Stimulated activated CD4-positive, alpha-beta T cell treated with anti-CD3 and anti-CD28 coated beads, Interleukin-2, amount 100 ng/mL, for 24 hours (primary cell): ENCODE data around the gene PDGFC.
"Not testable (repeated sequence)": the region's sequence is repeated elsewhere in the genome, so short reads cannot be mapped to it uniquely, and the experiment has no call there.

Experiments used
- DNase-seq, 2 donors: peaks; one replicate each; pipeline ENCODE4 v3.0.0-alpha.2; 2020

PDGFC gene

DNA sequence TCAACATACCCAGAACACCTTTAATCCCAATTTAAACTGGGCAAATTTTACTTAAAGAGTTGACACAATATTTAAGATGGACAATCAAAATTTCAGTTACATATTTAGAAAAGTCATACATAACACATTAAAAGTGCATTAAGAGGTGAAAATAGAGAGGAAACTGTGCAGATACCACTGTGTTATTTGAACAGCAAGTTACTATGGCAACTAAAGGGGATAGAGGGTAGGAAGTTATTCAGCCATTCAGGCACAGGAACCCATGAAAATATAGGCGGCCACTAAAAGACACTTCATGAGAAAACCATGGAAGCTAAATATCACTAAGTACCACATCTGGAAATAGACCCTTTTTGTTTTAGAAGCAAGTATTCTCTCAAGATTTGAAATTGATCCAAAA is 75.1 kb downstream of the PDGFC start:
- DNase-seq: no peak

DNA sequence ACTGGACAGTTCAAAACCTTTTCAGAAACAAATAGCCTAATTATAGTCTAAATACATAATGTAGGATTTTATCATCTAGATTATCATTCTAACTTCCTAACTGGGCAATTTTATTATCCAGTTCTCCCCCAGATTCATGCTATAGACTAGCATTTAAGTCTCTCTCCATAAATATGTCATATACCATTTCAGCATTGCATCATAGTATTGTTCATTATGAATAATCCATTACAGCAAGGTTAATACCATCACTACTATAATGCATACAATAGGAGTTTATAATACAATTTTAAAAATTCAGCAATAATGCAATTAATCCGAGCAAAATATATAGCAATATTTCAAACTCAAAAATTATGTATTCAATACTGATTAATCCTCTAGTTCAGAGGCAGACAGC is 77.4 kb downstream of the PDGFC start:
- no peak for DNase-seq

DNA sequence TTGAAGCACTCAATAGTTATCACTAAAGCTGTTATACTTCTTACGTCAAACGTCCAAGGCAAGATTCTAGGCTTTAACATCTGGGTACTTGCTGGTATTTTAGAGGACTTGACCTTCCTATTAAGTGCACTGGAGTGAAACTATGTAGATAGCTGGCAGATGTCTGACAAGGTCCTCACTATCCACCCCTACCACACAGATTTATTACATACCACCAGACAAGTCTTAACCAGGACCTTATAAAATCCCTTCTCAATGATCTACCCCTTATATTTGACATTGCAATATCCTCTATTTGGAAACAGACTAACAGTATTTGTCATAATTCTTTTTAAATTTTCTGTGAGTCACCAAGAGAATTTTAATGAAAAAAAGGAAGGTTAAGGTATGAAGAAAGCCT is 78.8 kb downstream of the PDGFC start:
- DNase-seq: no peak

DNA sequence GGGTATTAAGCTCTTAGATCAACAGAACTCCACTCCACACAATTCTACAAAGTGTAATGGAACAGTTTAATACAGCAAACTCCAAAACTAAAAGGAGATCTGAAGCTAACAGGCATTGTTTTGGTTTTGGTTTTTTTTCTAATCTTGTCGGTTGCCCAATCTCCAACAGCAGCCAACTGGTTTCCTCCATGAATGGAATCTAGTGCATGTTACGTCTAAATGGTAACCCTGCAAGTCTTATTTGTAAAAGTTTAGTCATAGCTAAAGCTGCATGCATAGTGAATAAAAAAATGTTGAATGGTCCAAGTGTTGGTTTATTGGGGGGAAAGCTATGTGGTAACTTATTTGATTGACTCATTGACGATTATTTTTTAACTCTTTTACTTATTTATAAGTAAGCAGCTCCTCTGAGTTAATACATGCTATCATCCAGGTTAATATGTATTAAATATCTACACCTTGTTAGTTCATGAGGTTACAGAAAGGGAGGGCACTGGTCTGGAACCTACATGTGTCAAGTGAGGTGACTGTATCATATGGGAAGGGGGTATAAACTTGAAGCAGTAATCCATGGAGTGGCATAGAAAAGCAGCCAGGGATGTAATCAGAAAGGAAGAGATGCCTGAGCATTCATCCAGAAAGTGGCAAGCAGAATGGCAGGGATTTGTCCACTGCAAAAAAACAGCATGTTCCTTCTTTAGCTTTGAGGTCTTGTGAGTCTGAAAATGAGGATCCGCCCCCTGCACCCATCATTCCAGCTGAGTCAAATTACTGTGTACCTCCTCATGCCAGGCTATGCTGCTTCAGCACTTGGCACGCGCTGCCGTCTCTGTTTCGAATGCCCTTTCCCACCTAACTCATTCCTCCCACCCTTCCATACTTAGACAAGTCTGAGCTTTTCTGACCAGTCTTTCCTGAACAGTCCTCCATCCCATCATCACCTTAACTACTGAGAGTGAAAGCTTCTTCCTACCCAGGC is 81.7 kb downstream of the PDGFC start:
- DNase-seq: no peak

DNA sequence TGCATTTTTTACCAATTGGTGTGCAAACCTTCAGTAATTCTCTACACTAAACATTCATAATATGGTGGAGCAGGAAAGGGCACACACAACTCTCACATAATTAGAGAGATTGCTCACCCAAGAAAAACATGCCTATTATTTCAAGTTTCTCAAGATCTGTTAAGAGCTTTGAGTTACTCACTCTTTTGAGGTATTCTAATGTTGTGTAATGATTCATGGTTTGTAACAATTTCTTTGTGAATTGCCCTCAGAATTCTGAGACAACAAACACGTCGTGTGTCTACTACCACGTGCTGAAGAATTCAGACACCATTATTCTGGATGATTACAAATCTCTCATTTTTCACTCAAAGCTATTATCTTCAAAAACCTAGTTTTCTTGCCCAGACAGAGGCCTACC is 82.8 kb downstream of the PDGFC start:
- DNase-seq: no peak

DNA sequence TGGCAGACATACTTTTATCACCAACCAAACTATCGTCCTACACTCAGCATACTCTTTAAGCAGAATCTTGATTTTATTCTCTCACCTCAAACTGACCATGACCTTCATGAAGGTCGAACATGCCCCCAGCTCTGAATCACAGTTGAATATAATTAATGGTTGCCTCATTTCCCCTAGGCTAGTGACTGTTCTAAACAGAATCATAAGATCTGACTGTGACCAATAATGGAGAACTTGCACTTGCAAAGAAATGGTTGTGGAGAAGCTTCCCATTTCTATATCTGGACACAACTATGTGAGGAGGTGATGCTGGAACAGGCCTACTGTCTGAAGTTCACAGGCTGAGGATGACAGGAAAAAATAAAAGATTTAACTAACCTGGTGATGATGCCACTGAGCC is 85.1 kb downstream of the PDGFC start:
- no peak for DNase-seq

DNA sequence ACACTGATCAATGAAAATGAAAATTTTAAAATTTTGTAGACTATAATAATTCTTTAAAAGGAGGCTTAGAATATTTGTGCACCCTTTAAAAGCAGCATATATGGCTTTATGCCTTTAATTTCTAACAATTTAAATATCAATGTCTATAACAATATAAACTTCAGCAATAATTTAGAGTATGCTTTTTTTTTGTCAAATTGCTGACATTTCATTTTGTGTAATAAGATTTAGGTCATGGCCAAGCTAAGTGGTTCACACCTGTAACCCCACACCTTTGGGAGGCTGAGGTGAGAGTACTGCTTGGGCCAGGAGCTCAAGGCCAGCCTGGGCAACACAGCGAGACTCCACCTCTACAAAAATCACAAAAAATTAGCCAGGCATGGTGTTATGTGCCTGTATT is 86.2 kb downstream of the PDGFC start:
- no peak for DNase-seq

DNA sequence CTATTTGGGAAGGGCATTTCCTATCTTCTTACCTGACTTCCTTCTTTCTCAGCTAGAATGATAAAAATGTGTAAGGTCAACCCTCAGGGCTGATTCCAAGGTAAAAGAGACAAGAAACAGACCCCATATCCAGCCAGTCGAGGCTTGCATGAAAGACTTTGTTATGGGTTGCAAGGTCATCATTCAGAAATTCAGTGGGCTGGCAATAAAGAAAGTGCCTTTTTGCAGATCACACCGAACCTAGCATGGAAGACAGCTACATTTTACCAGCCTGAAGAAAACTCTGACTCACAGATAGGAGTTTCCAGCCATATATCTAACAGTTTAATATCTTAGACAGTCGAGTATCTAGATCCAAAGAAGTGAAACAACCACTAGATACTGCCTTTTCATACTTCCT is 87.4 kb downstream of the PDGFC start:
- DNase-seq: no peak

DNA sequence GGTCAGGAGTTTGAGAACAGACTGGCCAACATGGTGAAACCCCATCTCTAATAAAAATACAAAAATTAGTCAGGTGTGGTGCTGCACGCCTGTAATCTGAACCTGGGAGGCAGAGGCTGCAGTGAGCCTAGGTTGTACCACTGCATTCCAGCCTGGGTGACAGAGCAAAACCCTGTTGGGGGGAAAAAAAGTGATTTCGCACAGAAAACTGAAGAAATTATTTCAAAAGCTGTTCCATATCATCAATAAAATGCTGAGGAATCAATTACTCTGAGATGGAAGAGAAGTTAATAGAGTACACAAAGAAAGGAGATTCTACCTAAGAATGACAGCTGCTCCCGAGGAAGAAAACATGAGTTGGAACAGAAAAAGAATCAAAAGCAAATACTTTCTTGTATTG is 95.9 kb downstream of the PDGFC start:
- DNase-seq: no peak

DNA sequence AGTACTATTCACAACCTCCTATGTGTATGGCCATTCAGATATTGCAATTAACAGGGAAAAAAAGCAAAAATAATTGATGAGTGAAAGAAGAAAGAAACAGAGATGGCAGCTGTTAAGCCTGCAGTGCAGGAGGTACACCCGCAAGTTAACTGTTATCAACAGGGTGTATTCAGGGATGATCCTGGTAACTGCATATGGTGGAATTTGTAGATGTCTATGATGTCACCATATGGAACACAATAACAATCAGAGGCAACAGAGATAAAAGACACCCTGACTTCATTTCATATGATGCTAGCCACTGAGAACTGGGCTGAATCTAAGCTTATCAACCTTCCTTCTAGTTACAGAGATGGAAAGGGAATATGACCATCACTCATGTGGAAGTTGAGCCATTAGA is 96.5 kb downstream of the PDGFC start:
- DNase-seq: no peak

DNA sequence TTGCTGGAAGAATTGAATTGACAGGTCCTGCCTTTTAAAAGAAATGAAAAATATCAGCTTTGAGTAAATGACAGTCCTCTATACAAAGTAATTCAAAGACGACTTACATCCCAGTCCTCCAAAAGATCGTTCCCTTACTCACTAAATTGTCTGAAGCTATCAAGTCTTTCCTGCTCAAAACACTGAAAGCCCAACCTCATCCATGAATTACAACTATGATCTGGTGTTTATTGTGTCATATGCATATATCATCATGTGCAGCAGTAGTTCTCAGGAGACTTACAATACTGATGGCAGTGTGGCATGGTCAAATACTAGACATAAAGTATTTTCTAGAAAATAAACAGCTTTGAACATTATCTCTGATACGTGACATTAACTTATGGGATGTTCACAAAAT is 97.8 kb downstream of the PDGFC start:
- DNase-seq: no peak

DNA sequence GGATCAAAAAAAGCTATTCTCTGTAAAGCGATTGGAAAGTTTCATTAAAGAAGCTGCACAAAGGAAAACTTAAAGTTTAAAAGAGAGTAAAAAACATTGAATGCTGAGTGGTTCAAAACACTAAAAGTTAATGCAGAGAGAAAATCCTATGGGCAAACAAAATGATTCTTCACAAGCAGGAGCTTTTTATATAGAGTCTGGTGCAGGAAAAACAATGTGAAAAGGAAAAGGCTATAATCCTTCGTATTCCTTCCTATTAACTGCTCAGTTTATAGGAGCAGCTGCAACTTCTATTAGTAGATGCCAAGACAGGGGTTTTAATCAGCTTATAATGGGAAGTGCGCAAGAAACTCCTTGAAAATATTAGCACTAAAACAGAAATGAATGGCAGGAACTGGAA is 100.7 kb downstream of the PDGFC start:
- DNase-seq: no peak

DNA sequence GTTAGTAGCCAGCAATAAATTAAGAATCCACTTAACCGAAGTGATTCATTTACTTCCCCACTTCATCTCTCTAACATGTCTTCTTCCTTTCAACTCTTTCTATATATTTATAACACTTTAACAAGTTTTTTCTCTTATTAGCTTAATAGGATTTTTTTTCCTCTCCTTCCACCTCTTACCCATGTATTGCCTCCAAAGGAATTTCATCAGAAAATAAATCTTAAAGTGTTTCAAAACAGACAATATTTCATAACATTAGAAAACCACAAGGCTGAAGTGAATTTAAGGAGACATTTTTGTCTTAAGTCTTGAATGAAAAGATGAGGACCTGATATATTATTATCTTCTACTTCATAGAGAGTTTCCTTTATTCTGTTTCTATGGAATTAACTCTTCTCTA is 101.5 kb downstream of the PDGFC start:
- DNase-seq: no peak

DNA sequence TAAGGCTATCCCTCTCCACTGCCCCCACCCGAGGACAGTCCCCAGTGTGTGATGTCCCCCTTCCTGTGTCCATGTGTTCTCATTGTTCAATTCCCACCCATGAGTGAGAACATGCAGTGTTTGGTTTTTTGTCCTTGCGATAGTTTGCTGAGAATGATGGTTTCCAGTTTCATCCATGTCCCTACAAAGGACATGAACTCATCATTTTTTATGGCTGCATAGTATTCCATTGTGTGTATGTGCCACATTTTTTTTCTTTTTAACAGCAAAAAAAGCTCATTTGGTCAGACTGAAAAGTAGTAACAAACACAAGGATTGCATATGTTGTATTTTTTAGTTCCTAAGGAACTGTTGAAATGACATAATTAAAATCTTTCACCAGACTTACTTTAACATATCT is 105.5 kb downstream of the PDGFC start:
- not testable (repeated sequence) for DNase-seq

DNA sequence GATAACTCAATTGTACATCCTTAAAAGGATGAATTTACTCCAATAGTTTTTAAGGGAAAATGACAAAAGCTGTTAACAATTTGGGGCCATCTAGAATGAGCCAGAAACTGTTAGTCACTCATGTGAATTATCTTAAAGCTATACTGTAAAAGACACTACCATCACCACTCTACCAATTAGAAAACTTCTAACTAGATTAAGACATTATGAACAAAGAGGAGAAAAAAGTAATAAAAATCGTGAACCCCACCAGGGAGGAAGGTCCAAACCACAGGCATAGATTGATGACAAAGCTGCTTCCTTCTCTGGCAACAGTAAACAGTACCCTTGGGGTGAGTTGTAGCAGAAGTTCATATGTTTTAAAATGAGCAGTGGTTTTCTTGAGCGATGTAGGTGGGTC is 106.1 kb downstream of the PDGFC start:
- DNase-seq: no peak

DNA sequence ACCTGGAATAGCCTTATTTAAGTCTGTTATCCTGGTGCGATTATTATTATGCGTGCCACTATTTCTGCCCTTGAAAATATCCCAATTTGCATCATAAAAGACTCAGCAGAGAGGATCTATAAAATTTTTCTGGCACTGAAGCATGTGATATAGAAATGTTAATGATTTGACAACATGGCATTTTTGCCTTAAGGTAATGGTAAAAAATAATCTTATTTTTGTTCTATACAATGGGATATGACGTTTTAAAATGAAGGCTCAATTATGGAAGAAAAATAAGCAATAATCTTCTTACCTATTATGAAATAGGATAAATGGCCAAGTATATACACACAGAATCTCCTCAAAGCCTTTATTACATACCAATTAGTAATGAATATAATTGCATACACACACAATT is 113.5 kb downstream of the PDGFC start:
- DNase-seq: no peak

DNA sequence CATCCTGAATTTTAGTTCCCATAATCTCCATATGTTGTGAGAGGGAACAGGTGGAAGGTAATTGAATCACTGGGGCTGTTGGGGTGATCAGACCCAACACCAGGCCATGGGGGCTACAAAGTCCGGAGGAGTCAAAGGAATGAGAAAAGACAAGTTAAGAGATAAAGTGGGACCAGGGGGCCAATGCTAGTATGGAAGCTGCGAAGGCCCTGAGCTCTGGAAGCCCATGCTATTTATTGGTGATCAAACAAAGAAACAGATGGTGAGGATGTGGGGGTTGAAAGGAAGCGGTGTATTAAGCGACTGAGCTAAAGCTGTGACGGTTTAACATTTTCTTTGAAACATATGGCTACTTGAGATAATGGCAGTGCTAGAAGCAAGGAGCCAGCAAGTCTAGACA is 132.8 kb downstream of the PDGFC start:
- no peak for DNase-seq

DNA sequence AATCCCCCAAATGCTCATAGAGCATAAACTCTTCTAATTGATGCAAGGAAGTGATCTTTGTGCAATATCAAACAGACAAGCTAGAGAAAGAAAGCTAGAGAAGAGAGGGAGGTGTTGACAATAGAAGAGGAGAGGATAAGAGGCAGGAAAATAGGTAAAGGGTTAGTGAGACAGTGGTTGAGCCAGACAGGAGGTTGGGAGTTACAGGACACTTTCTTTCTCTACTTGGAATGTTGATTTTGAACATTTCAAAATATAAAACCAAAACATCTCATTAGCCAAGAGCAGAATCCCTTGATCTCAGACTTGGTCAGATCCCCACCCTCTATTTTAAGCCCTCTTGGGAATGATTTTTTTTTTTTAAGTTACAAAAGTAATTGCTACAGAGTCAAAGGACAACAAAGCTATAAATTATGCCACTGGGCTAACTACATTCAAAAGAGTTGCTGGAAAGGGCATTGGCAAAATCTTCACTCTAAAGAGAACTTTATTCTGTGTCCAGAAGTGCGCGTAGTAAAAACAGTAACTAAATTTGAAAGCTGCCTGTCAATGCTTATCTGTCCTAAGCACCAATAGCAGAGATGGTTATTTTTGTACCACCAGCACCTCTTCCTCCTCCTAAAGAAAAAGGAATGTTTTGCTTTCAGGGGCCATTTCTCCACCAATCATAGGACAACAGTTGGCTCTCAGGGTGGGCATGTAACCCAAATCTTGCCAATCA is 133.8 kb downstream of the PDGFC start:
- DNase-seq: no peak

DNA sequence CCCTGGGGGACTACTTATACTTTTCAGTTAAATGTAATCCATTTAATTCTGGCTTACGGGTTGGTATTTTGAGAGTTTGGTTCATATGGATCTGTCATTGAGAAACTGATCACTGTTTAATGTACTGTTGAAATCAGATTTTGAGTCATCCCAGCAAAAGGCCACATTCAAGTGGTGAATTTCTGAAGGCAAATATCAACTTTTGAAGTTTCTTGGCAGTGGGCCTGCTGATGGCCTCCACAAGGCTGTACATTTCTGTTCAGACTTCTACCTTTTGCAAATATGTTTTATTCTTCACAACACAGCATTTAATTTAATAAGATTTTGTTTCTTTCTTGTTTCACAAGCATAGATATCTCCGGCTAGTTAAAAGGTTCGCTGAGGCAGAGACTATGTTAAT is 138.7 kb downstream of the PDGFC start:
- DNase-seq: no peak

DNA sequence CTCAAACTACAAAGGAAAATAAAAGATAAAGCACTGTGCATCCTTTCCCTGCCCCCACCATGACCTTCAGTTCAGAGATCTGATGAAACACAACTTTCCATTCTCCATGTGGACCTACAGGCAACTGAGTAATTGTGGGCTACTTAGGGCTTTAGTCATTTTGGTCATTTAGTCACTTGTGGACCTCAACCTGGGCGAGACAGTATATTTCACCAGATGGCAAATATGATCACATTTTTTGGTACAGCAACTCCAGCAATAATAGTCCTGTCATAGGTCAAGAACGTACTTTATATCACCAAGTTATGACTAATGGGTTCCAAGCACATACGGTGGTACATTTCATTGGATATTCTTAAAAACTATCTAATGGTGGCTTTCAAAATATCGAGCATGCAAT is 141.2 kb downstream of the PDGFC start:
- no peak for DNase-seq

DNA sequence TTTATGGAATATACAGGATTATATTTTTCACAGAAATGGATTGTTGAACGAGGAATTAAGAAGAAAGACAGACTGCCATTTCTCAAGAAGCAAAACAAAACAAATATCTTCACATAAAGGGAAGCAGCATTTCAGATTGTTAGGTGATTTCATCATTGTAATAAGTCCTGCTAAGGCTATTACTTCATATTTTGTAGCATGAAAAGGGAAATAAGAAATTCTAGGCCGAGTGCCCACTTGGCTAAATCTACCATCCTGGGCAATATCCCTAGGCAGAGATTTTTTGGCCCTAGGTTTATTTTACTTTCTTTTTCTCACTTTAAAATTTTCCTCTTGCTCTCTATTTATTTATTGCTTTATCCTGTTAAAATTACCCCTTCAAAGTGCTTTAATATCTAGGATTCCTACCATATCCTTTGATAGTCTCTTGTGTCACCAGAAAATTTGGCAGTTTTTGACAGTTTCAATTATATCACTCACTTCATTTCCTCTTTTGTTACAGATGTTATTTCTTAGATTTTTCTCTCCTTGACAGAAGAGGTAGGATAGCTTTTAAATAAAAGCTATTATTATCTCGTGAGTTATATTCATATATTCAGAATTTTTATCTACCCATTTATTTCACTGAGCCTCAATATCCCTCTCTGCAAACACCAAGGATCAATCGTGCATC is 142.3 kb downstream of the PDGFC start:
- no peak for DNase-seq

DNA sequence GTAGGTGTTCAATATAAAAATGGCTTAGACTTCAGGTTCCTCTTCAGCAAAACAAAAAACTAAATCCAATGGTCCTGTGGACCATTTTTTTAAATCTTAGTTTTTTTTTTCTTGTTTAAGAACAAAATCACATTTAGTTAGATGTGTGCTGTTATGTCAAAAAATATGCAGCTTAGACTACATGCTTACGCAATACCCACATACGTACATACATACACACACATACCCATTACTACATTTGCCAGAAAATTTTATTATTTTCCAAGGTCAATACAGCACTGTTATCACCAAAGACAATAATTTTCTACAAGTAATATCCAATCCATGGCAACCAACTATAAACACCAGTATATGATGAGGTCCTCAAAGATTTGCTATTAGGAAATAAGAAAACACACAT is 144.1 kb downstream of the PDGFC start:
- DNase-seq: no peak

DNA sequence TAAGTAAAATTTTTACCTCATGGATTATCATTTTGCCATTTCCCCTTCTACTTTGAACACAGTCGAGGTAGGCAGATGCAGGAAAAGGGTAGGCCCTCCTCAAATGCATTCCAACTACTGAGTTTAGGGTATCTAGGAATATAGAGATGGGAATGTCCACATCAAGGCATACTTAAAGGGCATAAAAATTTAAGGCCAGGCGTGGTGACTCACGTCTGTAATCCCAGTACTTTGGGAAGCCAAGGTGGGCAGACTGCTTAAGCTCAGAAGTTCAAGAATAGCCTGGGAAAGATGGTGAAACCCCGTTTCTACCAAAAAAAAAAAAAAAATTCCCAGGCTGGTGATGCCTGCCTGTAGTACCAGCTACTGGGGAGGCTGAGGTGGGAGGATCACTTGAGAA is 146.5 kb downstream of the PDGFC start:
- no peak for DNase-seq
